Mesenchymal stem cell (in vitro differentiated cells and primary cell): Measurements from ENCODE around the gene THAP6.
"Not testable (repeated sequence)": the region's sequence is repeated elsewhere in the genome, so short reads cannot be mapped to it uniquely, and the experiment has no call there.

Source experiments
- DNase-seq: peaks from one replicate; pipeline ENCODE4 v3.0.0-alpha.2; 2013
- H2AFZ ChIP-seq: one replicate; pipeline ENCODE4 v1.6.1; 2013; ENCODE audit warnings: low read depth, mild to moderate bottlenecking, control low read depth, inconsistent platforms, low read length, moderate library complexity
- H2AK5ac ChIP-seq: 2 replicates; pipeline ENCODE4 v1.6.1; 2013; ENCODE audit warnings: low read length, moderate library complexity, mild to moderate bottlenecking, inconsistent platforms; ENCODE audit not compliant: severe bottlenecking
- H2BK120ac ChIP-seq: one replicate; pipeline ENCODE4 v1.6.1; 2013; ENCODE audit warnings: low read depth, mild to moderate bottlenecking, inconsistent platforms, low read length, moderate library complexity
- H2BK12ac ChIP-seq, 2 experiments: one replicate each; pipeline ENCODE4 v1.6.1; 2013; ENCODE audit warnings: inconsistent platforms in 2 of 2, low read length in 2 of 2, mild to moderate bottlenecking in 2 of 2, moderate library complexity in 2 of 2, control low read depth in 1 of 2
- H2BK15ac ChIP-seq: one replicate; pipeline ENCODE4 v1.6.1; 2013; ENCODE audit warnings: mild to moderate bottlenecking, low read depth, inconsistent platforms; ENCODE audit not compliant: poor library complexity, severe bottlenecking
- H2BK5ac ChIP-seq: 2 replicates; pipeline ENCODE4 v1.6.1; 2013; ENCODE audit warnings: low read depth, mild to moderate bottlenecking, low read length, control low read depth, inconsistent platforms; ENCODE audit not compliant: poor library complexity, severe bottlenecking
- H3K14ac ChIP-seq, 2 experiments: one replicate each; pipeline ENCODE4 v1.6.1; 2013; ENCODE audit warnings: inconsistent platforms in 2 of 2, low read length in 2 of 2, control low read depth in 1 of 2, mild to moderate bottlenecking in 1 of 2, moderate library complexity in 1 of 2
- H3K18ac ChIP-seq, 2 experiments: one replicate each; pipeline ENCODE4 v1.6.1; 2013; ENCODE audit warnings: inconsistent platforms in 2 of 2, low read length in 2 of 2, control low read depth in 1 of 2, low read depth in 1 of 2, mild to moderate bottlenecking in 1 of 2
- H3K23ac ChIP-seq, 2 experiments: one replicate each; pipeline ENCODE4 v1.6.1; 2013; ENCODE audit warnings: inconsistent platforms in 2 of 2, low read length in 2 of 2, mild to moderate bottlenecking in 2 of 2, moderate library complexity in 2 of 2, control low read depth in 1 of 2
- H3K27ac ChIP-seq: 2 replicates; pipeline ENCODE4 v1.5.1; 2013; ENCODE audit warnings: mild to moderate bottlenecking, moderate library complexity, low read length, control low read depth, inconsistent platforms; ENCODE audit not compliant: poor library complexity, severe bottlenecking
- H3K27me3 ChIP-seq, 2 experiments: 2 replicates each; pipeline versions ENCODE4 v1.6.1 to v1.7.0; 2013; ENCODE audit warnings: low read length in 2 of 2, mild to moderate bottlenecking in 2 of 2, moderate library complexity in 2 of 2, control low read depth in 1 of 2, inconsistent platforms in 1 of 2; ENCODE audit not compliant: control insufficient read depth in 1 of 2, insufficient read depth in 1 of 2
- H3K36me3 ChIP-seq, 2 experiments: 2 replicates each; pipeline versions ENCODE4 v1.6.1 to v1.7.0; 2013; ENCODE audit warnings: low read length in 2 of 2, control low read depth in 1 of 2, inconsistent platforms in 1 of 2, low read depth in 1 of 2, mild to moderate bottlenecking in 1 of 2; ENCODE audit not compliant: insufficient read depth in 2 of 2, control insufficient read depth in 1 of 2
- H3K4ac ChIP-seq, 2 experiments: one replicate each; pipeline ENCODE4 v1.6.1; 2013; ENCODE audit warnings: inconsistent platforms in 2 of 2, low read length in 2 of 2, mild to moderate bottlenecking in 2 of 2, moderate library complexity in 2 of 2, control low read depth in 1 of 2, low read depth in 1 of 2
- H3K4me1 ChIP-seq: 2 replicates; pipeline ENCODE4 v1.6.1; 2013; ENCODE audit warnings: low read depth, low read length, control low read depth; ENCODE audit not compliant: control insufficient read depth, insufficient read depth
- H3K4me2 ChIP-seq: 2 replicates; pipeline ENCODE4 v1.6.1; 2013; ENCODE audit warnings: low read length, mild to moderate bottlenecking, inconsistent platforms; ENCODE audit not compliant: poor library complexity, severe bottlenecking
- H3K4me3 ChIP-seq, 2 experiments: 2 replicates each; pipeline versions ENCODE4 v1.5.1 to v1.7.0; 2013; ENCODE audit warnings: low read length in 2 of 2, mild to moderate bottlenecking in 2 of 2, control low read depth in 1 of 2, low read depth in 1 of 2; ENCODE audit not compliant: insufficient read depth in 1 of 2
- H3K79me1 ChIP-seq: replicated peaks from 2 replicates; pipeline ENCODE4 v1.6.1; 2013; ENCODE audit warnings: mild to moderate bottlenecking, control low read depth, low read length, inconsistent platforms; ENCODE audit not compliant: poor library complexity, severe bottlenecking
- H3K9ac ChIP-seq: 2 replicates; pipeline ENCODE4 v1.7.0; 2013; ENCODE audit warnings: mild to moderate bottlenecking, low read length, moderate library complexity
- H3K9me3 ChIP-seq: 2 replicates; pipeline ENCODE4 v1.7.0; 2013; ENCODE audit warnings: mild to moderate bottlenecking, low read length; ENCODE audit not compliant: control insufficient read depth
- H4K8ac ChIP-seq: one replicate; pipeline ENCODE4 v1.6.1; 2013; ENCODE audit warnings: inconsistent platforms, mild to moderate bottlenecking, low read length, moderate library complexity
- H4K91ac ChIP-seq: one replicate; pipeline ENCODE4 v1.6.1; 2013; ENCODE audit warnings: mild to moderate bottlenecking, low read length, inconsistent platforms
- WGBS: methylation state at CpG from one replicate; pipeline ENCODE4 v1.1.7; 2013; ENCODE audit warnings: mixed read lengths; 5-methylcytosine and 5-hydroxymethylcytosine counted together

Gene THAP6

DNA sequence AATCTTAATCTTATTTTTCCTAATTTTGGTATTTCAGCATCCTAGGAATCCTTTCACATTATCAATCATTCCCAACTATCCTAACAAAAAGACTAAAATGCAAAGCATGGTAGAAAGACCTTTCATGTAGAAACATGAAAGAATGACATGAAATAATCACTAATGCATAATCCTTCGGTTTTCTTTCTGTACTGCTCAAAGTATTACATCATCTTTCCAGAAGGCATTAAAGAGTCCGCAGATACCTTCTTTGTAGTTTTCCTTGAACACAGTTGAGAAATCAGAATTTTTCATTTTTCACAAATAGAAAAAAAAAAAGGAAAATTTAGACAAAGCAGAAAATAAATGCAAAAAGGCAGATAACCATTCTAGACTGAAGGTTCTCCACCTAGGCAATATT is 11.6 kb upstream of the THAP6 start:
- Histone ChIP-seq H3K36me3 (peaks cover 7 to 75% of the 10 kb centered on the region in 2 experiments), H4K8ac (no peak overlapping the region), H2BK120ac (no peak overlapping the region), H3K14ac (no peak overlapping the region), H3K27ac (no peak overlapping the region), H3K18ac (no peak overlapping the region), H3K4me2 (no peak overlapping the region), H3K4me1 (no peaks in the 10 kb centered on the region), H3K4ac (no peak overlapping the region), H4K91ac (no peak overlapping the region), H2BK5ac (no peak overlapping the region), H3K23ac (no peak overlapping the region), H3K4me3 (no peak overlapping the region), H2AK5ac (no peak overlapping the region), H3K9ac (no peak overlapping the region), H3K9me3 (peaks cover 12% of the 10 kb centered on the region), H2BK12ac (no peak overlapping the region), H3K27me3 (no peaks in the 10 kb centered on the region), H3K79me1 (peaks cover 5% of the 10 kb centered on the region), H2BK15ac (no peak overlapping the region), H2AFZ (no peak overlapping the region)
- WGBS = 100% methylated on average over 1 of the region's 2 CpGs
- no peak for DNase-seq

DNA sequence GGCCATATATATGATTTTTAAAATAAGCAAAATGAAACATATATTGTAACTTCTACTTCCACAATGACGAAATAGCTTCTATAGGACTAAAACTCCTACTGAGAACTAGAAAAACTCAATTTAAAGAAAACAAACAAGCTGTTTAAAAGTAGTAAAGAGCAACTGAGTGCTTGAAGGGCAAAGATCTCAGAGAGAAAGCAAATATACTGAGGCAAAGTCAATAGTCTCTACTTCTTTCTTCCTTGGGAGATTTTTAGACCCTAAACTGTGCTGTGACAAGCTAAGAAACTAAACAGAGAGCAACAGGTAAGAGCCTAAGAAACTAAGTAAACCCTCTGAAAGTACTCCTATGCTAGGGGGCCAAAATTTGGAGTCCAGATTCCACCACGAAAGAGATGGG is 8.6 kb upstream of the THAP6 start:
- Histone ChIP-seq H3K4me1 (no peaks in the 10 kb centered on the region), H3K79me1 (peaks cover 3% of the 10 kb centered on the region), H3K4ac (no peak overlapping the region), H4K8ac (no peak overlapping the region), H3K14ac (no peak overlapping the region), H3K36me3 (peaks cover 5 to 61% of the 10 kb centered on the region in 2 experiments), H2BK5ac (no peak overlapping the region), H2BK120ac (no peak overlapping the region), H2AFZ (no peak overlapping the region), H3K23ac (no peak overlapping the region), H3K4me2 (no peak overlapping the region), H3K18ac (no peak overlapping the region), H2BK12ac (no peak overlapping the region), H4K91ac (no peak overlapping the region), H2BK15ac (no peak overlapping the region), H3K27ac (no peak overlapping the region), H2AK5ac (no peak overlapping the region), H3K27me3 (no peaks in the 10 kb centered on the region), H3K9me3 (no peaks in the 10 kb centered on the region), H3K4me3 (no peak overlapping the region), H3K9ac (no peak overlapping the region)
- DNase-seq = no peak
- WGBS = 100% methylated on average over 1 of the region's 2 CpGs

DNA sequence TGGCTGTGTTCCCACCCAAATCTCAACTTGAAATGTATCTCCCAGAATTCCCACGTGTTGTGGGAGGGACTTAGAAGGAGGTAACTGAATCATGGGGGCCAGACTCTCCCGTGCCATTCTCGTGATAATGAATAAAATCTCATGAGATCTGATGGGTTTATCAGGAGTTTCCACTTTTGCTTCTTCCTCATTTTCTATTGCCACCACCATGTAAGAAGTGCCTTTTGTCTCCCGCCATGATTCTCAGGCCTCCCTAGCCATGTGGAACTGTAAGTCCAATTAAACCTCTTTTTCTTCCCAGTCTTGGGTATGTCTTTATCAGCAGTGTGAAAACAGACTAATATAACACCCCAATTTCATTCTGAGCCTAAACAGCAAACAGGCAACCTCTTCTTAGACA is 4.7 kb upstream of the THAP6 start:
- H2BK5ac ChIP-seq, H4K8ac ChIP-seq, H3K4me1 ChIP-seq, DNase-seq, H2AK5ac ChIP-seq, H3K9ac ChIP-seq, H3K14ac ChIP-seq, H3K18ac ChIP-seq, H3K4me2 ChIP-seq, H2BK15ac ChIP-seq, H3K79me1 ChIP-seq, H2BK120ac ChIP-seq, H3K9me3 ChIP-seq, H2BK12ac ChIP-seq, H3K23ac ChIP-seq, H3K27ac ChIP-seq, H2AFZ ChIP-seq, H4K91ac ChIP-seq, H3K4me3 ChIP-seq, H3K4ac ChIP-seq, H3K27me3 ChIP-seq: not testable (repeated sequence)
- H3K36me3 ChIP-seq = peaks cover 2 to 34% of the 10 kb centered on the region in 2 experiments
- 95% methylated on average over 4 of the region's 4 CpGs for WGBS

DNA sequence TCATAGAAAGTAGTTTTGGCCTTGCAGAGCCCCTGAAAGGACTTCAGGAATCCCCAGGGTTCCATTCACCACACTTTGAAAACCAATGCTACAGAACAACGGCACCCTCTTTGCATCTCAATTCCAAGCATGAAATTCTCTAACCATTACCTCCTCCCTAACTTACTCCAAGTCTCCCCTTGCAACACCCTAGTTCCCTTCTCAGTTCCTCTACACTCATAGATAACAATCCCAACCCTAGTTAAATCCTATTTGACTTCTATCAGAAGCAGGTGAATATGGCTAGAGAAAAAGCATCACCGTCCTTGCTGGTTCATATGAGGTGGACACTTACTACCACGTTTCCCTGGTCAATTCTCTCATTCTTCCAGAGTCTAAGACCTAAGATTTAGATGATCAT is 2.4 kb upstream of the THAP6 start:
- Histone ChIP-seq H2AK5ac (no peak overlapping the region), H2BK12ac (no peak overlapping the region), H3K4ac (no peak overlapping the region), H2BK5ac (no peak overlapping the region), H3K18ac (peak overlapping the region in 1 of 2 experiments; percentile 0), H2AFZ (no peak overlapping the region), H3K9me3 (no peaks in the 10 kb centered on the region), H3K4me1 (peaks cover 2% of the 10 kb centered on the region), H2BK15ac (no peak overlapping the region), H3K36me3 (peaks cover 0 to 26% of the 10 kb centered on the region in 2 experiments), H4K91ac (no peak overlapping the region), H3K4me3 (peak overlapping the region in 1 of 2 experiments; percentile 98), H3K4me2 (peak overlapping the region; percentile 41), H3K27ac (no peak overlapping the region), H3K23ac (no peak overlapping the region), H3K79me1 (peaks cover 3% of the 10 kb centered on the region), H3K14ac (no peak overlapping the region), H4K8ac (no peak overlapping the region), H3K27me3 (no peaks in the 10 kb centered on the region), H3K9ac (peak overlapping the region; percentile 59), H2BK120ac (no peak overlapping the region)
- DNase-seq = peak; percentile 25
- 47% methylated on average over 3 of the region's 3 CpGs for WGBS
